ENCODE results near the gene CLDN24. TPM values are rescaled to one million over a fixed set of nuclear protein-coding genes. Genes with fewer than 3 reads are reported as not detected.

The CLDN24 gene
- total RNA-seq, 1 donor from 2014 or later: not detected

DNA sequence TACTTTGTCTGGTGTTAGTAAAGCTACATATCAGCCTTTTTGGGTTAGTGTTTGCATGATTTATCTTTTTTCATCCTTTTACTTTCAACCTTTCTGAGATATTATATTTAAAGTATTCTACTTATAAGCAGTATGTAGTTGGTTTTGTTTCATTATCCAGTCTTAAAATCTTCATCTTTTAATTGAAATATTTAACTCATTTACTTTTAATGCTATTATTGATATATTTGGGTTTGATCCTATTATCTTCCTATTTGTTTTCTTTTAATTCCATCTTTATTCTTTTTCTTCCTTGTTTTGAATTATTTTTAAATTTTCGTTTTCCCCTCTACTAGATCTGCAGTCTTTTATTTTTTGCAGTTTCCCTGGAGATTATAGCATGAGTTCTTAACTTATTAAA lies 46.1 kb downstream of the CLDN24 start:
- no peak for DNase-seq

- no peak for DNase-seq
These were observed 49.8 kb downstream of the CLDN24 start for GRCh38 chr4:183272384-183272783.

Other genes starting within 250 kb of the CLDN24 start
- gene WWC2, start 223.2 kb downstream of the CLDN24 start, total RNA-seq: 28.6 TPM
- gene CLDN22, start 2.1 kb downstream of the CLDN24 start, total RNA-seq: 0.31 TPM
- 23.7 TPM for gene CDKN2AIP, start 122.2 kb upstream of the CLDN24 start, total RNA-seq
- 27.1 TPM for gene ING2, start 182.6 kb upstream of the CLDN24 start, total RNA-seq

All from tongue (tissue), 2 donors.